Measurements from ENCODE around the gene GLIPR1L1.

GRCh38 chr12:75323663-75324062 is 10.8 kb upstream of the GLIPR1L1 start:
- TF ChIP-seq CTCF (conservative IDR thresholded peaks at IDR 0.05; ENCODE audit: low read depth in 2 of 2) (no peak), ZNF114 (CRISPR knock-in tag; IDR thresholded peaks at IDR 0.05) (no peak), EZH2 (IDR thresholded peaks at IDR 0.05; ENCODE audit: low read depth, unreplicated experiment) (no peak), JUNB (IDR thresholded peaks at IDR 0.05; ENCODE audit: unreplicated experiment) (no peak)
